Measurements from ENCODE around the gene SERTAD4. TPM values are rescaled to one million over a fixed set of nuclear protein-coding genes. Genes with fewer than 3 reads are reported as not detected.

SERTAD4 gene
- polyA plus RNA-seq, 1 experiment, result 6.2 TPM

GRCh38 chr1:210254298-210254697 is 21.7 kb downstream of the SERTAD4 start:
- CTCF ChIA-PET, result interaction anchor here (1.9 kb wide), 1 partner anchor 16 kb away, joined by 3 read pairs; no protein-coding TSS in a partner anchor

GRCh38 chr1:210257698-210258529 is 25.3 kb downstream of the SERTAD4 start:
- TF ChIP-seq CTCF (IDR thresholded peaks at IDR 0.05; ENCODE audit: insufficient read depth, low read depth, low read length), result no peak
- DNase-seq (ENCODE audit: low read depth), result no peak
- Histone ChIP-seq H3K36me3 (ENCODE audit: control insufficient read depth, insufficient read depth, low read length) (no peaks in the 10 kb centered on the region), H3K27me3 (ENCODE audit: control insufficient read depth, insufficient read depth, low read length) (peaks cover 3% of the 10 kb centered on the region; the same call in 1 of the 2 replicates), H3K4me3 (ENCODE audit: low read depth, low read length) (no peak overlapping the region)
- ChIA-PET CTCF (interaction anchor here (1.0 to 3.3 kb wide), 2 partner anchors 12 to 52 kb away, joined by 3 to 12 read pairs; no protein-coding TSS in a partner anchor), POLR2A (no interaction called here)

More at GRCh38 chr1:210254298-210254697, 21.7 kb downstream of the SERTAD4 start:
- H3K36me3 ChIP-seq (ENCODE audit: control insufficient read depth, insufficient read depth, low read length), result no peaks in the 10 kb centered on the region
- no peak for DNase-seq (ENCODE audit: low read depth)
- POLR2A ChIA-PET, result no interaction called here
- H3K27me3 ChIP-seq (ENCODE audit: control insufficient read depth, insufficient read depth, low read length), result peaks cover 3% of the 10 kb centered on the region; the same call in 1 of the 2 replicates
- TF ChIP-seq CTCF (IDR thresholded peaks at IDR 0.05; ENCODE audit: insufficient read depth, low read depth, low read length), result no peak
- no peak overlapping the region for H3K4me3 ChIP-seq (ENCODE audit: low read depth, low read length)

- H3K27me3 ChIP-seq (ENCODE audit: control insufficient read depth, insufficient read depth, low read length), result no peaks in the 10 kb centered on the region
- CTCF ChIA-PET, result interaction anchor here (1.0 to 3.3 kb wide), 4 partner anchors 14 to 116 kb away, joined by 4 to 12 read pairs (median 4); no protein-coding TSS in a partner anchor
- H3K36me3 ChIP-seq (ENCODE audit: control insufficient read depth, insufficient read depth, low read length), result no peaks in the 10 kb centered on the region
- DNase-seq (ENCODE audit: low read depth), result peak; percentile 85
- no peak overlapping the region for H3K4me3 ChIP-seq (ENCODE audit: low read depth, low read length)
- TF ChIP-seq CTCF (IDR thresholded peaks at IDR 0.05; ENCODE audit: insufficient read depth, low read depth, low read length), result no peak
- POLR2A ChIA-PET, result interaction anchor here (0.7 kb wide), 1 partner anchor 12 kb away, joined by 3 read pairs; no protein-coding TSS in a partner anchor
Measured at GRCh38 chr1:210259561-210259960, 27.0 kb downstream of the SERTAD4 start.

GRCh38 chr1:210260096-210260495 is 27.5 kb downstream of the SERTAD4 start:
- ChIA-PET CTCF (interaction anchor here (0.6 to 3.3 kb wide), 5 partner anchors 7 to 117 kb away, joined by 3 to 12 read pairs (median 5); no protein-coding TSS in a partner anchor), POLR2A (interaction anchor here (0.7 kb wide), 1 partner anchor 12 kb away, joined by 3 read pairs; no protein-coding TSS in a partner anchor)
- Histone ChIP-seq H3K27me3 (ENCODE audit: control insufficient read depth, insufficient read depth, low read length) (no peaks in the 10 kb centered on the region), H3K36me3 (ENCODE audit: control insufficient read depth, insufficient read depth, low read length) (no peaks in the 10 kb centered on the region), H3K4me3 (ENCODE audit: low read depth, low read length) (no peak overlapping the region)
- no peak for TF ChIP-seq CTCF (IDR thresholded peaks at IDR 0.05; ENCODE audit: insufficient read depth, low read depth, low read length)
- no peak for DNase-seq (ENCODE audit: low read depth)

All from BJ (cell line).